Caki2 (cell line): ENCODE data around the gene ITGA8. TPM values are rescaled to one million over a fixed set of nuclear protein-coding genes. Genes with fewer than 3 reads are reported as not detected.
"Not testable (repeated sequence)": the region's sequence is repeated elsewhere in the genome, so short reads cannot be mapped to it uniquely, and the experiment has no call there.

Experiments used
- DNase-seq: peaks from one replicate; pipeline ENCODE4 v3.0.0-alpha.2; 2015; ENCODE audit warnings: low read depth
- in situ Hi-C: cut with HindIII; loops from 2 replicates; pipeline ENCODE4 v1.10.0; 2016; ENCODE audit warnings: low sequenced_read_pairs, low pct_unique_long_range_greater_than_20kb, mixed read lengths
- total RNA-seq: library from RNA; depleted of rRNA; stranded (reverse); fragments of >200 nt; shearing (Covaris generic); gene quantifications from 2 replicates; pipeline ENCODE4 v1.2.3, GENCODE V29; 2014; ENCODE audit warnings: low replicate concordance; rRNA removed

The ITGA8 gene
- total RNA-seq: not detected in 2 replicates

GRCh38 chr10:15719899-15720634 lies at the start of gene ITGA8:
Gene ITGA8 (minus strand): TSS chr10:15719922. CDS start chr10:15719771, 151 bp downstream.
- DNase-seq: no peak
- in situ Hi-C loops: no loop called here

DNA sequence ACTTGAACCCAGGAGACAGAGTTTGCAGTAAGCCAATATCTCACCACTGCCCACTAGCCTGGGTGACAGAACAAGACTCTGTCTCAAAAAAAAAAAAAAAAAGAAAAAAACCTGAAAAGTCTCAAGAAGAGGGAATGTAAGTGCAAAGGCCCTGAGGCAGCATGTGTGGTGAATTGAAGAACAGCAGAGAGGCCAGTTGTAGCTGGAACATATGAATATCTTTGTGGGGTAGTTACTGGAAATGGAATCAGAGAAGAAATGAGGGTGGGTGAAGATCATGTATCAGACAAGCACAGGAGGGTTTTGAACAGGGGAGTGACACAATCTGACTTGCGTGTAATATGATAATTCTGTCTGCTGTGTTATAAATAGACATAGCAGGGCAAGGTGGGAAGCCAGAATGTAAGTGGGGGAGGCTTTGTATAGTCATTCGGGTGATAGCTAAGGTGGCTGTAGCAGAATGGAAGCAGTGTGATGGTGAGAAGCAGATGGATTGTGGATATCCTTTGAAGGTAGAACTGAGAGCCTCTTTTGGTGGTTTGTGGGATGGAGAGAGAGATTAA lies 45.3 kb upstream of the ITGA8 start:
- in situ Hi-C loops: no loop called here
- no peak for DNase-seq

DNA sequence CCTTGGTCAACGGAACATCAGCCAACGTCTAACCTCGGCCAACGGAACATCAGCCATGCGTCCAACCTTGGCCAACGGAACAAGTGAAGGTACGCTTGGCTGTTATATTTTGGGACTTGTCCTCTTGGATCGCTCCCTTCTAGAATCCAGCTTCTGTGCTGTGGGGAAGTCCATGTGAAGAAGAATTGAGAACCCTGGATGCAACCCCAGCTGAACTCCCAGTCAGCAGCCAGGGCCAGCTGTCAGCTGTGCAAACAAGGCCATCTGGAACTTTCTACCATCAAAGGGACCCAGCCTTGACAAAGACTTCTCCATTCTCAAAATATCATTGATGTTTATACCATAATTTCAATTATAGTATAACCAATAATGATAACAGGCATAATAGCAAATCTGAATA lies 43.3 kb upstream of the ITGA8 start:
- in situ Hi-C loops: no loop called here
- DNase-seq: no peak

- in situ Hi-C loops, DNase-seq: not testable (repeated sequence)
These were observed 42.5 kb upstream of the ITGA8 start for GRCh38 chr10:15762239-15762638.

GRCh38 chr10:15761224-15761623 lies 41.5 kb upstream of the ITGA8 start:
- DNase-seq, in situ Hi-C loops: not testable (repeated sequence)

DNA sequence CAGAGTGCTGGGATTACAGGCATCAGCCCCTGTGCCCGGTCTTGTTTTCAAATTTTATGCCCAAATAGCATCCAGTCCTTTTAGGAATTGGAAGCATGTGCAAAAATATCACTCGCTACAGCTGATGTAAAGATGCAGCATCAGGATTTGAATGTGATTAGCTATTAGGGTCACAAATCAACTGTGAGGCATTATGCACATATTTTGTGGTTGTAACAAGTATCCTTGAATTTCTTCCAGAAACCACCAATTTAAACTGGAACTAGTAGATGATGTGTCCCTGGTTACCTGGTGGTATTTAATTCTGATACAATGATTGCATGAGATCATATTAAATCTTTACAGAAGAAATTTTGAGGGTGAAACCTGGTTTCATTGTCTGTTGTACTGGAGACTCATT lies 41.0 kb upstream of the ITGA8 start:
- in situ Hi-C loops: no loop called here

DNA sequence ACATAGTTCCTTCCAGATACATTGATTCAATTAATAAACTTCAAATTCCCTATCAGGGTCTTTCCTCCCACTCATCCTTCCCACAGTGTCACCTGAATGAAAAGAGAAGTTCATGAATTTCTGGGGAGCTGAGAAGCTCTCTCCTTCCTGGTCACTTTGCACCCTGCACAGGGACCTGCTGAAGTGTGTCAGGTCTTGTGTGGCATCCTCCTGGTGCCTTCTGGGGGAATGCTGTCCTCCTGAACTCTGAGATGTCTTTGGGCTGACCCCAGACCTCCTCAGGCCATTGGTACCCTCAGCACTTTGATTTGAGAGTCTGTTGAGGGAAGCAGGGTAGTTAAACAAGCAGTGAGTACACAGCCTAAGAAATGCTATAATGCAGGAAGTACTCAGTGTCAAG lies 39.5 kb upstream of the ITGA8 start:
- in situ Hi-C loops: no loop called here
- DNase-seq: no peak

More for the DNA sequence above, 41.0 kb upstream of the ITGA8 start:
- no peak for DNase-seq

GRCh38 chr10:15758618-15759017 lies 38.9 kb upstream of the ITGA8 start:
- in situ Hi-C loops: no loop called here
- no peak for DNase-seq

GRCh38 chr10:15754937-15755336 lies 35.2 kb upstream of the ITGA8 start:
- in situ Hi-C loops: no loop called here
- DNase-seq: no peak

- DNase-seq: no peak
- in situ Hi-C loops: no loop called here
These were observed 31.3 kb upstream of the ITGA8 start for GRCh38 chr10:15751046-15751445.

GRCh38 chr10:15748126-15748525 lies 28.4 kb upstream of the ITGA8 start:
- DNase-seq: no peak
- in situ Hi-C loops: no loop called here

DNA sequence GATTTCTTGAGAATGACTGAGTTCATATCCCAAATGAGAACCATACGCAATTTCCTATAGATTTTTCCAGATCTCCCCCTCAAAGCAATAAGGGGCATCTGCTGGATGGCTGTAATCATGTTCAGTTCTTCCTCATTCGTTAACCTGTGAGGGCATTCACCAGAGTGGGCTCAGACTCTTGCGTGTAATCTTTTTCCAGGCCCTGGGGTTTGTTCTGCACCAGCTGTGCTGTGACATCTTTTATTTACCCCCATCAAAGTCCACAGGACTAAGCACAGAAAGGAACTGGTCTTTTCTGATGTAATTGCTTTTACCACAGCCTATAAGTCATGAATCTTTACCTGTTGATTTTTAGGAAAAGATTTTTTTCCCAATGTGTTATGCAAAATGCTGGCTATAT lies 27.9 kb upstream of the ITGA8 start:
- in situ Hi-C loops: no loop called here
- no peak for DNase-seq

DNA sequence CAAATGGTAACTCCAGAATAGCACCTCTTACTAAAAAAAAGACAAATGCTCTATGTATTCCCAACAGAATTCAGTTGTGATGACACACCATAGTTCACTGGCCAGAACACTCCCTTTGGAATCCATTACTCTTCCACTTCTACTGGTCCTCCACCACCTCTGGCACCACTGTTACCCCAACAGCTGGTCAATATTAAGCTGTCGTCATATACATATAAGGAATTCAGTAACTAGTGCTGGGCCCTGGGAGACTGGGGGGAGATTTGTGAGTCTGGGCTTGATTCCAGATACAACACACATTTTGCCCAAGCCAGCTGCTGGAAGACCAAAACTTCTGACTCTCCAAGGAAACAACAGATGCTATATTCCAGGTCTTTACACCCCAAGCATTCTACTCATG lies 26.0 kb upstream of the ITGA8 start:
- no peak for DNase-seq
- in situ Hi-C loops: no loop called here

- DNase-seq: peak; percentile 22
- in situ Hi-C loops: no loop called here
These were observed 24.6 kb upstream of the ITGA8 start for GRCh38 chr10:15744217-15744865.

- in situ Hi-C loops: no loop called here
- no peak for DNase-seq
These were observed 23.7 kb upstream of the ITGA8 start for GRCh38 chr10:15743443-15743842.

GRCh38 chr10:15742836-15743235 lies 23.1 kb upstream of the ITGA8 start:
- DNase-seq: no peak
- in situ Hi-C loops: no loop called here

DNA sequence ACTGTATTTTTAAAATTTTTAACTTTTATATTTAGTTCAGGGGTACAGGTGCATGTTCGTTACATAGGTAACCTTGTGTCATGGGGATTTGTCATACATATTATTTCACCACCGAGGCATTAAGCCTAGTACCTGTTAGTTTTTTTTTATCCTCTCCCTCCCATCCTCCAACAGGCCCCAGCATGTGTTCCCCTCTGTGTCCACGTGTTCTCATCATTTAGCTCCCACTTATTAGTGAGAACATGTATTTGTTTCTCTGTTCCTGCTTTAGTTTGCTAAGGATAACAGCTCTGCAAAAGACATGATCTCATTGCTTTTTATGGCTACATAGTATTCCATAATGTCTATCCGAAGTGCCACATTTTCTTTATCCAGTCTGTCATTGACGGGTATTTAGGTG lies 22.4 kb upstream of the ITGA8 start:
- no peak for DNase-seq
- in situ Hi-C loops: no loop called here

GRCh38 chr10:15741581-15741980 lies 21.9 kb upstream of the ITGA8 start:
- in situ Hi-C loops: no loop called here

DNA sequence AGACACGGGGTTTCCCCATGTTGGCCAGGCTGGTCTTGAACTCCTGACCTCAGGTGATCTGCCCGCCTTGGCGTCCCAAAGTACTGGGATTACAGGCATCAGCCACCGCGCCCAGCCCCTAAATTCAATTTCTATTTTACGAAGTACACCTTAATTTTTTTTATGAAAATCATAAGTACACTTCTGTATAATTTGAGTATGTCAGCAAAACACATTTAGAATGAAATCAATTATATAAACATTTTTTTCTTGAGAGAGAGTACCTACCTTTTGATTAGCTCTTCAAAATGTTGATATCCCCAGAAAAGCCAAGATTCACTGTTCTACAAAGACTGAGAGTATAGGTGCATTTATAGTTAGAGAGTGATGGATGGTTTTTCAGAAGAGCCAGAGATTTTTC lies 20.5 kb upstream of the ITGA8 start:
- in situ Hi-C loops: no loop called here

More at GRCh38 chr10:15741581-15741980, 21.9 kb upstream of the ITGA8 start:
- no peak for DNase-seq

More for the DNA sequence above, 20.5 kb upstream of the ITGA8 start:
- DNase-seq: no peak
